ENCODE results near the gene EEF1AKMT1.
"Not testable (repeated sequence)": the region's sequence is repeated elsewhere in the genome, so short reads cannot be mapped to it uniquely, and the experiment has no call there.

EEF1AKMT1 gene

GRCh38 chr13:20778311-20778710 is 4.5 kb upstream of the EEF1AKMT1 start:
- DNase-seq (ENCODE audit: low read depth, low spot score), result no peak

GRCh38 chr13:20776751-20777150 is 3.0 kb upstream of the EEF1AKMT1 start:
- no peak for DNase-seq (ENCODE audit: low read depth, low spot score)

DNA sequence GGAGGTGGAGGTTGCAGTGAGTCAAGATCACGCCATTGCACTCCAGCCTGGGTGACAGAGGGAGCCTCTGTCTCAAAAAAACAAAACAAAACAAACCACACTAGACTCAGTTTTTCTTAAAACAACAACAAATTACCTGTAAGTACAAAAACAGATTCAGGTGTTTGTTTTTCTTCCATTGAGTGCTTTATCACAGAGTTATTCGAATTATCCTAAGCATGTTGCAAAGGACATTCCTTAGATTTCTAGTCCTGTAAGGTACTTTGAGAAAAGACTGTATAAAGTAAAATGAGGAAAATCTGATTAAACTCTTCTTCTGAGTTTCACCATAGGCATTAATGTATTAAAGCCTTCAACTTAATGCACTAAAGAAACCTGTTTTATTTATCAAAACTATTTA is 2.2 kb upstream of the EEF1AKMT1 start:
- no peak for DNase-seq (ENCODE audit: low read depth, low spot score)

DNA sequence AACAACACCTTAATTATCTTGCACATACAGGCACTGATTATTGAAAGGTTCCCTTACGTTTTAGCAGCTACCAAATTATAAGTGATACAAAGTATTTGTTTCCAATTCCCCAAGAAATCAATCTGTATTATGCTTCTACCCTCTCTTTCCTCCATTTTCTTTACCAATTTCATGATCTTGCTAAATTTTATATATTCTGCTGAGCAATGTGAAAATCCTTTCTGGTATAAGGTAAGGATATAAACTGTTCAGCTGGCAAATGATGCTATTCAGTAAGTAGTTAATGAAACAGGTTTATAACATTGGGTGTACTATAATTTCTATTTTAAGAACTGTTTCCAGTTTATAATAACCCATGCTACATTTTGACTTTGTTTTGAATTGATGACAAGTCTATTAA is 985 bp upstream of the EEF1AKMT1 start:
- DNase-seq (ENCODE audit: low read depth, low spot score), result no peak

GRCh38 chr13:20772401-20773131 is 1.2 kb downstream of the EEF1AKMT1 start:
- no peak for DNase-seq (ENCODE audit: low read depth, low spot score)

GRCh38 chr13:20769834-20770233 is 3.9 kb downstream of the EEF1AKMT1 start:
- DNase-seq (ENCODE audit: low read depth, low spot score), result no peak

GRCh38 chr13:20769091-20769490 is 4.7 kb downstream of the EEF1AKMT1 start:
- DNase-seq (ENCODE audit: low read depth, low spot score), result no peak

- no peak for DNase-seq (ENCODE audit: low read depth, low spot score)
Measured at GRCh38 chr13:20767309-20767943, 6.3 kb downstream of the EEF1AKMT1 start.

DNA sequence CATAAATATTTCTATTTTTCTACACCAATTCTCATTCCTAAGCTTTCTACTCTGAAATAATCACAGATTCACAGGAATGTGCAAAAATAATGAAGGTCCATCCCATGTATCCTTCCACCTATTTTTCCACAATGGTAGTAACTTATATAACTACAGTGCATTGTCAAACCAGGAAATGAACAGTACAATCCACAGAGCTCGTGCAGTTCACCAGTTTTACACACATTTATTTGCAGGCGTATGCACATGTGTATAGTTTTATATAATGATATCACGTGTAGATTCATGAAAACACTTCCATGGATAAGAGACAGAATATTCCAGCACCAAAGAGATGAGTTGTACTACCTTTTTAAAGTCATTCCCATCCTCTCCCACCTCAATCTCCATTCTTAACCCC is 12.9 kb downstream of the EEF1AKMT1 start:
- no peak for DNase-seq (ENCODE audit: low read depth, low spot score)

DNA sequence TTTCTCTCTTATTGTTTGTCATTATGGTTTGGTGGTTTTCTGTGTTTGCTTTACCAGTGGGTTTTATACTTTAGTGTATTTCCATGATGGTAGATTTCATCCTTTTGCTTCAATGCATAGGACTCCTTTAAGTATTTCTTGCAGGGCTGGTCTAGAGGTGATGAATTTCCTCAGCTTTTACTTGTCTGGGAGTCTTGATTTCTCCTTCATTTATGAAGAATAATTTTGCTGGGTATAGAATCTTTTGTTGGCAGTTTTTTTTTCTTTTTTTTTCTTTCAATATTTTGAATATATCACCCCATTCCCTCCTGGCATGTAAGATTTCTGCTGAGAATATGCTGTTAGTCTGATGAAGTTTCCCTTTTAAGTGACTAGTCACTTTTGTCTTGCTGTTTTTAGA is 19.8 kb downstream of the EEF1AKMT1 start:
- no peak for DNase-seq (ENCODE audit: low read depth, low spot score)

DNA sequence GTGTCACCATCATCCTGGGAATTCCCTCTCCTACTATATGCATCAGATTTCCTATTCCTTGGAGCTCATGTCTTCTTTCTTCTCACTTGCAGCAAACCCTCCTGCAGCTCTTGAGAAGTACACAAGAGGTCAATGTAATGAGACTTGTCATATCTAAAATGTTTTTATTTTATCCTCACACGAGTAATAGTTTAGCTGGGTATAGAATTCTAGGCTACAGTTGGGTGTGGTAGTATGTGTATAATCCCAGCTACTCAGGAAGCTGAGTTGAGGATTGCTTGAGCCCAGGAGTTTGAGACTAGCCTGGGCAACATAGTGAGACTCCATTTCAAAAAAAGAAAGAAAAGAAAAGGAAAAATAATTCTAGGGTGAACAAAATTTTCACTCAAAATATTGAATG is 24.4 kb downstream of the EEF1AKMT1 start:
- DNase-seq (ENCODE audit: low read depth, low spot score), result no peak

DNA sequence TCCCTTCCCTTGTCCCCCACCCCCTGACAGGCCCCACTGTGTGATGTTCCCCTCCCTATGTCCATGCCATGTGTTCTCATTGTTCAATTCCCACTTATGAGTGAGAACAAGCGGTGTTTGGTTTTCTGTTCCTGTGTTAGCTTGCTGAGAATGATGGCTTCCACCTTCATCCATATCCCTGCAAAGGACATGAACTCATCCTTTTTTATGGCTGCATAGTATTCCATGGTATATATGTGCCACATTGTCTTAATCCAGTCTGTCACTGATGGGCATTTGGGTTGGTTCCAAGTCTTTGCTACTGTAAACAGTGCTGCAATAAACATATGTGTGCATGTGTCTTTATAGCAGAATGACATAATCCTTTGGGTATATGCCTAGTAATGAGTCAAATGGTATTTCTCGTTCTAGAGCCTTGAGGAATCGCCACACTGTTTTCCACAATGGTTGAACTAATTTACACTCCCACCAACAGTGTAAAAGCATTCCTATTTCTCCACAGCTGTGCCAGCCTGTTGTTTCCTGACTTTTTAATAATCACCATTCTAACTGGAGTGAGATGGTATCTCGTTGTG is 29.8 kb downstream of the EEF1AKMT1 start:
- not testable (repeated sequence) for DNase-seq (ENCODE audit: low read depth, low spot score)

GRCh38 chr13:20740021-20740420 is 33.7 kb downstream of the EEF1AKMT1 start:
- no peak for DNase-seq (ENCODE audit: low read depth, low spot score)

GRCh38 chr13:20738616-20739015 is 35.1 kb downstream of the EEF1AKMT1 start:
- no peak for DNase-seq (ENCODE audit: low read depth, low spot score)

GRCh38 chr13:20729633-20730585 is 43.9 kb downstream of the EEF1AKMT1 start:
- no peak for DNase-seq (ENCODE audit: low read depth, low spot score)

DNA sequence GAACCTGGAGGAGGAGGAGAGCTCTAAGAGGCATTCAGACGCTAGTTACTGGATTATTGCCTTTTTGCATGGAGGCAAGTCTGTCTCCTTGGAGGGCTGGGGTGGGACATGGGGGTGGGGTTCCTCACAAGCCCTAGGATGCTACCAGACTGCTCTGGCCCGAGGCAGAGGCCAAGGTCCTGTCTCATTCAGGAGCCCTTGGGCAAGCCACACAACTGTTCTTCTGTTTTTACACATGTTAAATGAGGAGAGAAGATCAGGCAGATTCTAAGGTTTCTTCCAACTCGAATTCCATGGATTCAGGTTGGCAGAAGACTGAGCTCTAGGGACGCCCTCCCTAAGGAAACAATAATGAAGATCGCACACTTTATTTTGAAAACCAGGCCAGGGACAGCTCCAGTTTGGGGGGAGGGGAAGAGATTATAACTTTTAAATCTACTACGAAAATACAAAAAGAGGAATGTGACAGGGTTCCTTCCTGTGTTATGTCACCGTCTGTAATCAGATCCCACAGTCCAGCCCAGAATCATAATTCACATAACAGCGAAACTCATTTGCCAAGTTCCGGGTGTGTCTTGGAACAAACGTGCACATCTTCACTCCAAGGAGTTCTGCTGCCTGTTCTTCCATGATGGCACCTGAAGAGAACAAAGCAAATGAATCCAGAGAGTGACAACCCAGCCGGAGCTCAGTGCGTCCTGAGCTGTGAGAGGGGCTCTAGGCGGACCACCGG is 45.0 kb downstream of the EEF1AKMT1 start:
- no peak for DNase-seq (ENCODE audit: low read depth, low spot score)

DNA sequence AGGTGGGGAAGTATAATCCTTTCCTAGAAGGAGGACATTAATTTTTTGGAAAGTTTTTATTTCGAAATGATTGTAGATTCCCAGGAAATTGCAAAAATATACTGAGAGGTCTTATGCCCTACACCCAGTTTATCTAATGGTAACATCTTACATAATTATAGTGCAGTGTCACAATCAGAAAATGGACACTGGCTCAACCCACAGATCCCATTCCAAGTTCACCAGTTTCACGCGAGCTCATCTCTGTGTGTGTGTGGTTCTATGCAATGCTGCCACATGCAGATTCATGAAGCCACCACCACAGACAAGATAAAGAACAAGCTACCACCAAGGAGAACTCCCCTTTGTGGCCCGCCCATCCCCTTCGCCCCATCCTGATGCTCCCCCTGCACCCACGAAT is 45.9 kb downstream of the EEF1AKMT1 start:
- DNase-seq (ENCODE audit: low read depth, low spot score), result no peak

GRCh38 chr13:20721454-20722357 is 52.1 kb downstream of the EEF1AKMT1 start:
- DNase-seq (ENCODE audit: low read depth, low spot score), result no peak

DNA sequence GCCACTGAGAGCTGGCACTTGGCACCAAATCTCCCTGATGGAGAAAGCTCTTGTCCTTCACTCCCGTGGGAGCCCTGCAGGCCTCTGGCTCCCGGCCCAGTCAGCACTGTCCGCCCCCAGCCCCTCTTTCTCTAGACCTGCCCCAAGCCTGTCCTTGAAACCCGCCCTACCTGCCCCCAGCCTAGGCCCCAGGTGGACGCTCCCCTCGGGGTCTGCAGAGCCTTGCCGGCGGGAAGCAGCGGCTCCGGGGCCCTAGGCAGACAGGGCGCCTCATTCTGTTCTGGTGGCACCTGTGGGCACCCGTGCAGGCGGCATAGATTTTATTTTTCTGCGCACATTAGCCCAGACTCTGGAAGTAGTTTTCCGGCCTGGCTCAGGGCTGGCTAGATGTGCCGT is 52.7 kb downstream of the EEF1AKMT1 start:
- no peak for DNase-seq (ENCODE audit: low read depth, low spot score)

GRCh38 chr13:20720499-20720898 is 53.3 kb downstream of the EEF1AKMT1 start:
- no peak for DNase-seq (ENCODE audit: low read depth, low spot score)

Data from smooth muscle cell of the brain vasculature (primary cell).